Ishikawa (cell line): ENCODE results near the gene AP5M1.

Experiments used
- CEBPB ChIP-seq: IDR thresholded peaks from 2 replicates; pipeline ENCODE4 v1.6.1; 2012
- CREB1 ChIP-seq: IDR thresholded peaks from 2 replicates; pipeline ENCODE4 v1.6.1; 2012; ENCODE audit warnings: low read depth
- EGR1 ChIP-seq: IDR thresholded peaks from 2 replicates; pipeline ENCODE4 v1.6.1; 2012
- EP300 ChIP-seq: IDR thresholded peaks from 2 replicates; pipeline ENCODE4 v1.6.1; 2012; ENCODE audit warnings: borderline replicate concordance
- FOXM1 ChIP-seq: IDR thresholded peaks from 2 replicates; pipeline ENCODE4 v1.6.1; 2012; ENCODE audit warnings: low read depth, borderline replicate concordance
- NFIC ChIP-seq: IDR thresholded peaks from 2 replicates; pipeline ENCODE4 v1.6.1; 2012
- RAD21 ChIP-seq: IDR thresholded peaks from 2 replicates; pipeline ENCODE4 v1.6.1; 2012; ENCODE audit warnings: low read depth
- TAF1 ChIP-seq: IDR thresholded peaks from 2 replicates; pipeline ENCODE4 v1.6.1; 2012; ENCODE audit warnings: low read depth, mild to moderate bottlenecking
- TCF12 ChIP-seq: IDR thresholded peaks from 2 replicates; pipeline ENCODE4 v1.6.1; 2012; ENCODE audit warnings: low read depth
- TEAD4 ChIP-seq: IDR thresholded peaks from 2 replicates; pipeline ENCODE4 v1.6.1; 2012
- YY1 ChIP-seq: IDR thresholded peaks from 2 replicates; pipeline ENCODE4 v1.6.1; 2012; ENCODE audit warnings: low read depth
- ZBTB7A ChIP-seq: IDR thresholded peaks from 2 replicates; pipeline ENCODE4 v1.6.1; 2012; ENCODE audit warnings: low read depth
- TF ChIP-seq, protein P1 (sequence below): IDR thresholded peaks from 2 replicates; pipeline ENCODE4 v1.6.1; 2012
- TF ChIP-seq, protein P2 (sequence below): IDR thresholded peaks from 2 replicates; pipeline ENCODE4 v1.6.1; 2012; ENCODE audit warnings: low read depth, mild to moderate bottlenecking
- TF ChIP-seq, protein P3 (sequence below): IDR thresholded peaks from 2 replicates; pipeline ENCODE4 v1.6.1; 2012

Gene AP5M1

DNA sequence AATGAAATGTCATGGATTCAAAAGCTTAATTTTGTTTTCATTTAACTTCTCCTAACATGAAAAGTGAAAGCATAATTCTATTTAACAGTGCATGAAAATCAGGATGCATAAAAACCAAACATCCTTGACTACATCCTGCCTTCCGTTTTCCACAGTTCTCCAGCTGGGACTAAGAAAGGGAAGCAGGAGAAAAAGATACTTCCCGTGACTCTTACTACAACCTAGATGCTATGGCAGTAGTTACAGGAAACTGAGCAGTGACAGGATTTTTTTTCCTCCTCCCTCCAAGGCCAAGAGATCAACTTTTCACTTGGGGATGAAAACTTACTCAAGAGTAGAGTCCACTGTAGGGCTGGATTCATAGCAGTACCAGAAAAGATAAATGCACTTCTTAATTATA lies 2.7 kb upstream of the AP5M1 start:
- no peak for TF ChIP-seq CEBPB
- TF ChIP-seq NFIC = no peak
- TF ChIP-seq, protein P1, sequence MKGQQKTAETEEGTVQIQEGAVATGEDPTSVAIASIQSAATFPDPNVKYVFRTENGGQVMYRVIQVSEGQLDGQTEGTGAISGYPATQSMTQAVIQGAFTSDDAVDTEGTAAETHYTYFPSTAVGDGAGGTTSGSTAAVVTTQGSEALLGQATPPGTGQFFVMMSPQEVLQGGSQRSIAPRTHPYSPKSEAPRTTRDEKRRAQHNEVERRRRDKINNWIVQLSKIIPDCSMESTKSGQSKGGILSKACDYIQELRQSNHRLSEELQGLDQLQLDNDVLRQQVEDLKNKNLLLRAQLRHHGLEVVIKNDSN = no peak
- no peak for TF ChIP-seq TEAD4

DNA sequence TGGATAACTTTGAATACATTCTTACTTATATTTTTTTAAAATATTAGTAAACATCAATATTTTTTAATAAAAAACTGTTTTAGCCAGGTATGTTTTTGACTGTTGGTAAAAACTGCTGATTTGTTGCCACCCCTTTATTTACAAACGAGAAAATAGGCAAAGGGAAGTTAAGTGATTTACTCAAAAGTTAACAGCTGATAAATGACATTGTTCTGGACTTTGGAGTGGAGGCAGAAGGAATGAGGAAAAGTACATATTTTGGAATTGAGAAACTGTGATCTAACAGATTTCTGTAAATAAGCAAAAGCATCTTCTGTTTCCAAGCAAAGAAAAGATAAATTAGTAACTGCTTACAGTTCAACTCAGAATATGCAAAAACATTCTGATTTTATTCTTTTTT lies 4.5 kb downstream of the AP5M1 start:
- TF ChIP-seq, protein P2, sequence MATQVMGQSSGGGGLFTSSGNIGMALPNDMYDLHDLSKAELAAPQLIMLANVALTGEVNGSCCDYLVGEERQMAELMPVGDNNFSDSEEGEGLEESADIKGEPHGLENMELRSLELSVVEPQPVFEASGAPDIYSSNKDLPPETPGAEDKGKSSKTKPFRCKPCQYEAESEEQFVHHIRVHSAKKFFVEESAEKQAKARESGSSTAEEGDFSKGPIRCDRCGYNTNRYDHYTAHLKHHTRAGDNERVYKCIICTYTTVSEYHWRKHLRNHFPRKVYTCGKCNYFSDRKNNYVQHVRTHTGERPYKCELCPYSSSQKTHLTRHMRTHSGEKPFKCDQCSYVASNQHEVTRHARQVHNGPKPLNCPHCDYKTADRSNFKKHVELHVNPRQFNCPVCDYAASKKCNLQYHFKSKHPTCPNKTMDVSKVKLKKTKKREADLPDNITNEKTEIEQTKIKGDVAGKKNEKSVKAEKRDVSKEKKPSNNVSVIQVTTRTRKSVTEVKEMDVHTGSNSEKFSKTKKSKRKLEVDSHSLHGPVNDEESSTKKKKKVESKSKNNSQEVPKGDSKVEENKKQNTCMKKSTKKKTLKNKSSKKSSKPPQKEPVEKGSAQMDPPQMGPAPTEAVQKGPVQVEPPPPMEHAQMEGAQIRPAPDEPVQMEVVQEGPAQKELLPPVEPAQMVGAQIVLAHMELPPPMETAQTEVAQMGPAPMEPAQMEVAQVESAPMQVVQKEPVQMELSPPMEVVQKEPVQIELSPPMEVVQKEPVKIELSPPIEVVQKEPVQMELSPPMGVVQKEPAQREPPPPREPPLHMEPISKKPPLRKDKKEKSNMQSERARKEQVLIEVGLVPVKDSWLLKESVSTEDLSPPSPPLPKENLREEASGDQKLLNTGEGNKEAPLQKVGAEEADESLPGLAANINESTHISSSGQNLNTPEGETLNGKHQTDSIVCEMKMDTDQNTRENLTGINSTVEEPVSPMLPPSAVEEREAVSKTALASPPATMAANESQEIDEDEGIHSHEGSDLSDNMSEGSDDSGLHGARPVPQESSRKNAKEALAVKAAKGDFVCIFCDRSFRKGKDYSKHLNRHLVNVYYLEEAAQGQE = no peak
- no peak for TF ChIP-seq CEBPB

DNA sequence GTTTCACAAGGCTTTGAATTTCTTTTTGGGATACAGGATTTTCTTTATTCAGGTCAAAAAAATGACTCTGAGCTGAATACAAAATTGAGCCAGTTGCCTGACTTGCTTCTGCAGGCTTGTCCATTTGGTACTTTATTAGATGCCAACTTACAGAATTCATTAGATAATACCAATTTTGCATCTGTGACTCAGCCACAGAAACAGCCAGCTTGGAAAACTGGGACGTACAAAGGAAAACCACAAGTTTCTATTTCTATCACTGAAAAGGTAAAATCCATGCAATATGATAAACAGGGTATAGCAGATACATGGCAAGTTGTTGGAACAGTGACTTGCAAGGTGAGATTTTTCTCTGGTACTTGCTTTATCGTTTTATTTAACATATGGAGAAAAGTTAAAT lies 5.8 kb downstream of the AP5M1 start:
- TF ChIP-seq EP300 = no peak
- TF ChIP-seq TAF1 = no peak
- no peak for TF ChIP-seq EGR1
- TF ChIP-seq RAD21 = no peak
- TF ChIP-seq, protein P2 = no peak
- TF ChIP-seq, protein P1 = no peak
- TF ChIP-seq YY1 = no peak
- no peak for TF ChIP-seq CREB1
- TF ChIP-seq FOXM1 = no peak
- no peak for TF ChIP-seq TCF12
- no peak for TF ChIP-seq TEAD4
- TF ChIP-seq ZBTB7A = no peak

DNA sequence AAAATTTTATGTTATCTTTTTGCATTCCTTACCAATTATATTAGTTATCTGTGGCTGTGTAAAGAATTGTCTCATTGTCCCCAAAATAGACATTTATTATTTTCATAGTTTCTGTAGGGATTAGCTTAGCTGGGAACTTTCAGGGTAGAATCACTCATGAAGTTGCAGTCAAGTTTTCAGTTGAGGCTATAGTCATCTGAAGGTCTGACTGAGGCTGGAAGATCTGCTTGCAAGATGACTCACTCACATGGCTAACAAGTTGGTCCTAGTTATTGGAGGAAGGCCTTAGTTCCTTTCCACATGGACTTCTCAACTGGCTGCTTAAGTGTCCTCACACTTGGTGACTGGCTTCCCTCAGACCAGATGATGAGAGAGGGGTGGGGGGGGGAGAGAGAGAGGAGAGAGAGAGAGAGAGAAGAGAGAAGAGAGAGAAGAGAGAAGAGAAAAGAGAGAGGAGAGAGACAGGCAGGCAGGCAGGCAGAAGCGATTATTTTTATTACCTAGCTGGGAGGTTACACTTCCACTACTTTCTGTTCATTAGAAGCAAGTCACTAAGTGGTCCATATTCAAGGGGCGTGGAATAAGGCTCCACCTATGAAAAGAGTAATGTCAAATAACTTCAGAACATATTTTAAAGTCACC lies 6.4 kb downstream of the AP5M1 start:
- TF ChIP-seq RAD21 (no peak), CREB1 (no peak), TCF12 (no peak), ZBTB7A (no peak), TEAD4 (no peak), EP300 (no peak), FOXM1 (no peak), YY1 (no peak), TAF1 (no peak)
- TF ChIP-seq, protein P1 = no peak
- TF ChIP-seq, protein P3, sequence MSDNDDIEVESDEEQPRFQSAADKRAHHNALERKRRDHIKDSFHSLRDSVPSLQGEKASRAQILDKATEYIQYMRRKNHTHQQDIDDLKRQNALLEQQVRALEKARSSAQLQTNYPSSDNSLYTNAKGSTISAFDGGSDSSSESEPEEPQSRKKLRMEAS = no peak

DNA sequence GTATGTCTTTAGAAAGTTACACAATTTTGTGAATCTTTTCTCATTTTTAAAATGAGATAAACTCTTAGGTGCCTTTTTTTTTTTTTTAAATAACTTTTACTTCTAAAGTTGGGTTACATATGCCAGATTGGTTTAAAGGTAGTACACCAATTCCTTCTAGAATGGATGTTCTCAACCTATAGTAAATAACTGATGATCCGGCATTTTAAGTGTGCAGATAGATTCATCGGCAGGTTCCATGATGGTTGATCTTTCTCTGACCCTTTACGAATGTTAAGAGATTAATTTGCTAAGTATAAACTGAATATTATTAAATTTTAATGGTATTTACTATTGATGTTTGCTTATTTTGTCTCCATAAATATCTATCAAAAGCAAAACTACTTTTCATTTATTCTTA lies 8.3 kb downstream of the AP5M1 start:
- TF ChIP-seq TEAD4 = no peak
- no peak for TF ChIP-seq CREB1
- no peak for TF ChIP-seq EGR1
- no peak for TF ChIP-seq ZBTB7A
- TF ChIP-seq TAF1 = no peak
- no peak for TF ChIP-seq FOXM1
- TF ChIP-seq EP300 = no peak
- TF ChIP-seq, protein P3 = no peak
- no peak for TF ChIP-seq TCF12
- TF ChIP-seq, protein P1 = no peak
- TF ChIP-seq RAD21 = no peak
- TF ChIP-seq, protein P2 = no peak
- no peak for TF ChIP-seq CEBPB
- TF ChIP-seq YY1 = no peak
- TF ChIP-seq NFIC = no peak
